Activated CD4-positive, CD25-positive, alpha-beta regulatory T cell treated with anti-CD3 and anti-CD28 coated beads, Interleukin-2, amount 50 U/mL, for 16 hours (primary cell): ENCODE data around the gene NDUFAF3.

Source experiments
- DNase-seq: peaks from one replicate; pipeline ENCODE4 v3.0.0-alpha.2; 2020; ENCODE audit warnings: low read depth, low spot score

The NDUFAF3 gene

GRCh38 chr3:49017971-49018706 lies 3.8 kb upstream of the NDUFAF3 start, which contains the start of gene DALRD3:
TSS of gene DALRD3 (minus strand) at chr3:49018580. CDS start at chr3:49018564, 16 bp downstream.
- no peak for DNase-seq

DNA sequence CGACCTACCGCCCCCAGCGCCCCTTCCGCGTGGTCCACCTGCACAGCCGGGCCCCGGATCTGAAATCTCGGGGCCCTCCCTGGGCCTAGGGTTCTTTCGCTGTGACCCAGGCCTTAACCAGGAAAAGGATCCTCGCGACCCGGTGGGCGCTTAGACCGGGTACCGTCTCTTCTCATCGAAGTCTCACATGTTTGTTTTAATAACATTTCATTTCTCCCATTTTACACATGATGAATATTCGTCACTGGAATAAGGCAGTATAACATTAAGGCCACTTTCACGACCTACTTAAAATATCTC lies 3.3 kb upstream of the NDUFAF3 start:
- DNase-seq = no peak

- no peak for DNase-seq
These were observed 2.0 kb upstream of the NDUFAF3 start for GRCh38 chr3:49019941-49020329.

GRCh38 chr3:49020330-49021212 lies 1.4 kb upstream of the NDUFAF3 start:
- DNase-seq = no peak

DNA sequence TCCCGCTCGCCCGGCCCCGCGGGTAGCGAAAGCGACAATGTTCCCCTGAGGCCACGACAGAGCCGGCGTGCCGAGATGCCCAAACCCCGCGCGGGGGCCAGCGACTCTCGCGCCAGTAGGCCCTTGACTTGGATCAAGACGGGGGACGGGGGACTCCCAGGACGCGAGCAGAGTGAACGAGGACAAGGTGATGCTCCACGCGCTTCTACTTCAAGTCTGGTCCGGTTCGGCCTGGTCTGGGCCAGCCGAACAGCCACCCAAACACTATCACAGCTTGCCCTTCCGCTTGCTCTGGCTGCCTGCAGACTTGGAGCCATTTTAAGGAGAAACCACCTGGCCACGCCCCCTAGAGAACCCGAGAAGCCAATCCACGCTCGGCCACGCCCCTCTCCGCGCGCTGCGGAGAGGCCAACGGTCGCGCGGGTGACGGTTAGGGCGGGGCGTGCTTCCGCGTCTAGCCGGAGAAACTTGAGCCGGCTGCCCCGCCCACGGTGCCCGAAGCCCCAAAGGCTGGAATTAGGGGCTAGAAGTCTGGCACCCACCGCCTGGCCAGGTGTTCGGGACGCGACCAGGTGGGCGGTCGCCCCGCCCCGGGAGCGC lies 608 bp upstream of the NDUFAF3 start:
- peak; percentile 96 for DNase-seq

DNA sequence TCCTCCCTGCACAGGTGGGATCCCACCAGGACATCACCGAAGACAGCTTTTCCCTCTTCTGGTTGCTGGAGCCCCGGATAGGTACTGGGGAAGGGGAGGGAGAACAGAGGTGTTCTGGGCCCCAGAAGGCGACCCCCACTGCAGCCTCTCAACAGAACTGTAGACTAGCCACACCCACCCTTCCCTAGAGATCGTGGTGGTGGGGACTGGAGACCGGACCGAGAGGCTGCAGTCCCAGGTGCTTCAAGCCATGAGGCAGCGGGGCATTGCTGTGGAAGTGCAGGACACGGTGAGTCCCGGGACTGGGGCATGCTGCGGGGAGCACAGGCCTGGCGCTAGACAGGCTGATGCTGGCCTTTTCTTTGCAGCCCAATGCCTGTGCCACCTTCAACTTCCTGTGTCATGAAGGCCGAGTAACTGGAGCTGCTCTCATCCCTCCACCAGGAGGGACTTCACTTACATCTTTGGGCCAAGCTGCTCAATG lies 809 bp downstream of the NDUFAF3 start:
- DNase-seq = no peak

- no peak for DNase-seq
These were observed 1.9 kb downstream of the NDUFAF3 start for GRCh38 chr3:49023775-49024174.

- DNase-seq = no peak
These were observed 2.5 kb downstream of the NDUFAF3 start for GRCh38 chr3:49024449-49024848.

DNA sequence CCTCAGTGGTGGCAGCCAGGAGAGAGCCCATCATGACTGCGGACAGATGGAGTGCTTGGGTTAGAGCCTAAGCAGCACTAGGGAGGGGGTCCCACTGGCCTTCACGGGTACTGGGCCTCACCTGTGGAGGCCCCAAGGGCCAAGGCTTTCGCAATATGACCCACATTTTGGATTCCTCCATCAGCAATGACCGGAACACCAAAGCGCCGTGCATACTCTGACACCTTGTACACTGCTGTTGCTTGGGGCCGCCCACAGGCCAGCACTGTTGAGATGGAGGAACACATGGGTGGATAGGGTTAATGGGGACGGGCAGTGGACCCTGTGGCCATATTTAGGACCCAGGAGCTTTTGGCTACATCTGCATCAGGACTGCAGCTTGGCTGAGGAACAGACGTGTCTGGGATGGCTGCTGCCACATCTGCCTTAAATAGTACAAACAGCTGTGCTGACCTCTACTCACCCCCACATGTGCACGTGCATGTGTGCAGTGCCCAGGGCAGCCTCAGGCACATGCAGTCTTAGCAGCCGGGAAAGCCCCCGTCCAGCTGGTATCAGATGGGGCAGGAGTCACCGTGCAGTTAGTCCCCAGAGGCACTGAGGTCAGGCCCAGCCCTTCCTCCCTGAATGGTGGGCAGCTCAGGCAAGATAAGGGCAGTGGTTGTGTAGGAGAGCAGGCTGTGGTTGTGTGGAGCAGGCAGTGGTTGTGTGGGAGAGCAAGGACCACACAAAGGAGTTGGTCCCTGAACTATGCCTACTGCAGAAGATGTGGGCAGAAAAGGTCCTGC lies 3.3 kb downstream of the NDUFAF3 start:
- DNase-seq = no peak

DNA sequence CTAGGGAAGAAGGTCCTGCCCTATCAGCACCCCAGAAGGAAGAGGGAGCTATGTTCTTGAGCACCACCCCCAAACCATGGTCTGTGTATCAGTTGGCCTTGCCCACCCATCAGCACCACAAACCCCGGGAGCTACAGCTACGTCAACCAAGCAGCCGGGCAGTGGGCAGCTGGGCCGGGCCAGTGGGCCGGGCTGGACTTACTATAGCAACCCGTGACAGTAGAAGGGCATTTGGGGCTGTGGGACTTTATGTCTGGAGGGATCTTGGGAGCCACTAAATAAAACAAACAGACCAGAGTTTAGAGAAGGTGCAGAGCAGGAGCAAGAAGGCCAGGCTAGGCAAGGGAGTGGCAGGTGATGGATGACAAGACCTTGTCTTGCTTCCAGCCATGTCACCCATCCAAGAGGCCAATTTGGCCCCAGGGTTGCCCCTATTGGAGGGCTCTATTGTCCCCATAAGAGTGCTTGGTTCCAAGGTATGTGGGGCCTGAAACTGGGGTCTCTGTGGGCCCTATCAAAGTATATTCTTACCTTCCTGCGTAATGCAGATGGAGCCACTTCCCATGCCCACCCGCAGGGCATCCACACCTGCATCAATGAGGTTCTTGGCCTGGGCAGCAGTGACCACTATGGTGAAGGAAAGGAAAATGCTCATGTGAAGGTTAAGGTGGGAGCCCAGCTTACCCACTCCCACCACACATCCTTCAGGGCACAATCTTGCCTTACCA lies 4.0 kb downstream of the NDUFAF3 start:
- DNase-seq = no peak

DNA sequence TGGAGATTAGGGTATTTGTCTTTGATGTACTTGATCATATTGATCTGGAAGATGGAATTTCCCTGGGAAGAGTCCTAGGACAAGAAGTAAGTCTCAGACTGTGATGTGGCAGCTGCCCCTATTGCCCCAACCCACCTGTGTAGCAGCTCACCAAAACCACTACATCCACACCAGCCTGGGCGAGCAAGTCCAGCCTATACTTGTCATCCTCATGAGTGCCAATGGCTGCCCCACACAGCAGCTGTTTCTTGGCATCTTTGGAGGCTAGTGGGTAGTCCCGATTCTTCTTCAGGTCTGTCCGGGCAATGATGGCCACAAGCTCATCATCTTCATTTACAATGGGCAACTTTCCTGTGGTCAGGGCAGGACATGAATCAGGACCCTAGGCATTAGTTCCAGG lies 4.6 kb downstream of the NDUFAF3 start:
- no peak for DNase-seq

DNA sequence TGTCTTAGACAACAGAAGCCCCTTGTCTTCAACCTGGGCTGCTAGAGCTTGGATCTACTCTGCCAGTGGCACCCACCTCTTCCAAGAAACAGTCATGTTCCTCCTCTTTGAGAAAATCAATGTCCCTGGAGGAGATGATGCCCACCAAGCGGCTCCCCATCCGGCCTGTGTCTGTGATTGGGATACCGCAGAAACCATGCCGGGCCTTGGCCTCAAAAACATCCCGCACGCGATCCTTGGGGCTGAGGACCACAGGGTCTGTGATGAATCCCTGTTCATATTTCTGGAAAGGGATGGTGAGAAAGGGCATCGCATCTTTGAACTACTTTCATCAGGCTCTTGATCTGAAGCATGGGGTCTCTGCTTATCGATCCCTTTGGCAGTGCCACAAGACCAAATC lies 5.7 kb downstream of the NDUFAF3 start:
- no peak for DNase-seq

DNA sequence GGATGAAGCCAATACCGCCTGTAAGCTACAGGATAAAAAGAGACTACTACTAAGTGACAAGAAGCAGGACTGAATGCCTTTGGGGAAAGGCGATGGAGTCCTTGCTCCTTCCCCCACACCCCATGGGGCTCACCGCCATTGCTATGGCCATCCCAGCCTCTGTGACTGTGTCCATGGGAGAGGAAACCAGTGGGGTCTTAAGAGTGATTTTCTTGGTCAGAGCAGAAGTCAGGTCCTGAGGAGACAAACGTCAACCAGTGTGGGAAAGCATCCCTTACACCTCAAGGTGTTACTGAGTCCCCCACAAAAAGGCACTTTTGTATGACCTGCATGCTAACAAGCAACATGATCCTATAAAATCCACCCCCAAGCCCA lies 6.4 kb downstream of the NDUFAF3 start:
- no peak for DNase-seq

GRCh38 chr3:49028673-49029562 lies 7.0 kb downstream of the NDUFAF3 start, which contains the start of gene IMPDH2:
TSS of gene IMPDH2 (minus strand) at chr3:49029398. CDS start at chr3:49029350, 48 bp downstream.
- DNase-seq = peak; percentile 85

DNA sequence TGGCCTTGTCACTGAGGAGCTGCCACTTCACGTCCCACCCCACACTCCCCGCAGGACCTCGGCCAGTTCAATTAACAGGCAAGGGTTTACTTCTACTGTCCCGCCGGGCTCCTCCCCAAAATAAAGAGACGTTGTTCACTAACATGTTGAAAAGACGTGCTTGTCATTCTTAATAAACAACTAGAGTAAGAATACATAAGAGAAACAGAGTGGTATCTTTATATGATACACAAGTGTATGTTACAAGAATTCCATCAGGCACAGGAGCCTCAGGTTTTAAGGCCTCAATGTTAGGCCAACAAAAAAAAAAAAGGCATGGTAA lies 7.6 kb downstream of the NDUFAF3 start:
- DNase-seq = no peak

- no peak for DNase-seq
These were observed 8.4 kb downstream of the NDUFAF3 start for GRCh38 chr3:49030321-49030720.

GRCh38 chr3:49032646-49033304 lies 10.9 kb downstream of the NDUFAF3 start:
- DNase-seq = no peak

GRCh38 chr3:49034650-49035049 lies 12.7 kb downstream of the NDUFAF3 start:
- no peak for DNase-seq

- no peak for DNase-seq
These were observed 13.4 kb downstream of the NDUFAF3 start for GRCh38 chr3:49035281-49035680.

GRCh38 chr3:49053543-49053942 lies 31.6 kb downstream of the NDUFAF3 start:
- no peak for DNase-seq
